Liver (tissue), 3 donors: ENCODE data around the gene CYBRD1.

ENCODE experiments used
- CTCF ChIP-seq: fragments of 150-350 bp; IDR thresholded peaks from 2 replicates; pipeline ENCODE4 v1.5.1; 2017; ENCODE audit warnings: improper control_type of control experiment, low read depth, low read length; ENCODE audit not compliant: missing input control
- FOXA1 ChIP-seq: IDR thresholded peaks from 2 replicates; pipeline ENCODE4 v1.6.1; 2016; ENCODE audit warnings: antibody characterized with exemption
- GABPA ChIP-seq, 2 donors: IDR thresholded peaks in 1 of 2; conservative IDR thresholded peaks in 1 of 2; 2 replicates each; pipeline ENCODE4 v1.6.1; 2016; ENCODE audit warnings: antibody characterized with exemption in 2 of 2, mild to moderate bottlenecking in 1 of 2, moderate library complexity in 1 of 2
- JUND ChIP-seq, 2 donors: IDR thresholded peaks; 2 replicates each; pipeline ENCODE4 v1.6.1; 2016; ENCODE audit warnings: antibody characterized with exemption in 2 of 2
- RAD21 ChIP-seq, 2 donors: IDR thresholded peaks; 2 replicates each; pipeline ENCODE4 v1.6.1; 2016; ENCODE audit warnings: antibody characterized with exemption in 2 of 2, mild to moderate bottlenecking in 2 of 2
- REST ChIP-seq: IDR thresholded peaks from 2 replicates; pipeline ENCODE4 v1.6.1; 2016; ENCODE audit warnings: antibody characterized with exemption, mild to moderate bottlenecking
- RXRA ChIP-seq, 2 donors: IDR thresholded peaks; 2 replicates each; pipeline ENCODE4 v1.6.1; 2017 to 2018; ENCODE audit warnings: antibody characterized with exemption in 2 of 2, mild to moderate bottlenecking in 1 of 2
- SP1 ChIP-seq: IDR thresholded peaks from 2 replicates; pipeline ENCODE4 v1.6.1; 2018; ENCODE audit warnings: antibody characterized with exemption, mild to moderate bottlenecking
- TAF1 ChIP-seq: conservative IDR thresholded peaks from 2 replicates; pipeline ENCODE4 v1.6.1; 2016; ENCODE audit warnings: antibody characterized with exemption, mild to moderate bottlenecking
- YY1 ChIP-seq: IDR thresholded peaks from 2 replicates; pipeline ENCODE4 v1.6.1; 2016; ENCODE audit warnings: antibody characterized with exemption, mild to moderate bottlenecking
- TF ChIP-seq, protein P1 (sequence below): IDR thresholded peaks from 2 replicates; pipeline ENCODE4 v1.6.1; 2016; ENCODE audit warnings: antibody characterized with exemption
- donor health status: healthy.
- donor health status: healthy.

- TF ChIP-seq CTCF, result no peak
- TF ChIP-seq, protein P1, sequence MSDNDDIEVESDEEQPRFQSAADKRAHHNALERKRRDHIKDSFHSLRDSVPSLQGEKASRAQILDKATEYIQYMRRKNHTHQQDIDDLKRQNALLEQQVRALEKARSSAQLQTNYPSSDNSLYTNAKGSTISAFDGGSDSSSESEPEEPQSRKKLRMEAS, result no peak
- no peak for TF ChIP-seq RXRA (IDR thresholded peaks at IDR 0.05)
- TF ChIP-seq SP1, result no peak
- no peak for TF ChIP-seq REST
- no peak for TF ChIP-seq RAD21 (IDR thresholded peaks at IDR 0.05)
- no peak for TF ChIP-seq TAF1
- no peak for TF ChIP-seq JUND (IDR thresholded peaks at IDR 0.05)
- no peak for TF ChIP-seq GABPA (IDR thresholded peaks at IDR 0.05 in 1 of 2, conservative IDR thresholded peaks at IDR 0.05 in 1 of 2)
- TF ChIP-seq FOXA1, result no peak
- no peak for TF ChIP-seq YY1
Observed at GRCh38 chr2:171600126-171600525, 77.9 kb downstream of the CYBRD1 start.
